Lower lobe of right lung (tissue), 2 donors: ENCODE results near the gene RAPGEF4. TPM values are rescaled to one million over a fixed set of nuclear protein-coding genes. Genes with fewer than 3 reads are reported as not detected.
A peak's percentile ranks its signal among the peaks of the same experiment; 100 is the strongest.

Experiments
- ATAC-seq, 2 donors: fragments of 200-7000 bp; cut with Tn5 transposase; one replicate each; pipeline ENCODE4 v1.9.1; 2020 to 2022; ENCODE audit warnings: mild to moderate bottlenecking in 2 of 2, moderate library complexity in 2 of 2
- DNase-seq: peaks from one replicate; pipeline ENCODE4 v3.0.0-alpha.2; 2020
- H3K27ac ChIP-seq: fragments of 200-600 bp; one replicate; pipeline ENCODE4 v1.8.0; 2022
- H3K27me3 ChIP-seq: fragments of 200-600 bp; one replicate; pipeline ENCODE4 v1.8.0; 2022; ENCODE audit warnings: low read depth
- H3K36me3 ChIP-seq: fragments of 200-600 bp; one replicate; pipeline ENCODE4 v1.8.0; 2022; ENCODE audit warnings: mild to moderate bottlenecking
- H3K4me1 ChIP-seq: fragments of 200-600 bp; one replicate; pipeline ENCODE4 v1.8.0; 2022
- H3K4me3 ChIP-seq: fragments of 200-600 bp; one replicate; pipeline ENCODE4 v1.8.0; 2022; ENCODE audit warnings: mild to moderate bottlenecking
- H3K9me3 ChIP-seq: fragments of 200-600 bp; one replicate; pipeline ENCODE4 v1.8.0; 2022
- intact Hi-C: fragments of 100-400 bp; cut with DNase I; formaldehyde crosslinking; loops from one replicate; pipeline ENCODE4 v1.11.0; 2022
- total RNA-seq: library from RNA; stranded (reverse); fragmentation: NEBNext Ultra II Directional; extraction: Animal tissue kit (Norgen Biotek cat#: 25700); gene quantifications from one replicate; pipeline ENCODE4 v1.2.1, GENCODE V29; 2021
- TF ChIP-seq, protein P1 (sequence below): fragments of 200-600 bp; IDR thresholded peaks from one replicate; pipeline ENCODE4 v1.8.0; 2022; ENCODE audit warnings: antibody characterized with exemption, mild to moderate bottlenecking
- donor health status: DM: no; HTN: yes; CAD: no; lungs with severe emphysema.

The RAPGEF4 gene
- total RNA-seq, 1 donor from 2014 or later: 14.6 TPM

- no peaks in the 10 kb centered on the region for H3K36me3 ChIP-seq
- no peak overlapping the region for H3K4me3 ChIP-seq
- H3K27me3 ChIP-seq: no peaks in the 10 kb centered on the region
- peak in 1 of 2 donors; percentile 11 for ATAC-seq
- no peak overlapping the region for H3K27ac ChIP-seq
- no peak for DNase-seq
- H3K9me3 ChIP-seq: no peaks in the 10 kb centered on the region
- intact Hi-C loops: no loop called here
- no peaks in the 10 kb centered on the region for H3K4me1 ChIP-seq
- TF ChIP-seq, protein P1, sequence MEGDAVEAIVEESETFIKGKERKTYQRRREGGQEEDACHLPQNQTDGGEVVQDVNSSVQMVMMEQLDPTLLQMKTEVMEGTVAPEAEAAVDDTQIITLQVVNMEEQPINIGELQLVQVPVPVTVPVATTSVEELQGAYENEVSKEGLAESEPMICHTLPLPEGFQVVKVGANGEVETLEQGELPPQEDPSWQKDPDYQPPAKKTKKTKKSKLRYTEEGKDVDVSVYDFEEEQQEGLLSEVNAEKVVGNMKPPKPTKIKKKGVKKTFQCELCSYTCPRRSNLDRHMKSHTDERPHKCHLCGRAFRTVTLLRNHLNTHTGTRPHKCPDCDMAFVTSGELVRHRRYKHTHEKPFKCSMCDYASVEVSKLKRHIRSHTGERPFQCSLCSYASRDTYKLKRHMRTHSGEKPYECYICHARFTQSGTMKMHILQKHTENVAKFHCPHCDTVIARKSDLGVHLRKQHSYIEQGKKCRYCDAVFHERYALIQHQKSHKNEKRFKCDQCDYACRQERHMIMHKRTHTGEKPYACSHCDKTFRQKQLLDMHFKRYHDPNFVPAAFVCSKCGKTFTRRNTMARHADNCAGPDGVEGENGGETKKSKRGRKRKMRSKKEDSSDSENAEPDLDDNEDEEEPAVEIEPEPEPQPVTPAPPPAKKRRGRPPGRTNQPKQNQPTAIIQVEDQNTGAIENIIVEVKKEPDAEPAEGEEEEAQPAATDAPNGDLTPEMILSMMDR: no peak
These were observed 22.2 kb upstream of the RAPGEF4 start for GRCh38 chr2:172713365-172713875.

DNA sequence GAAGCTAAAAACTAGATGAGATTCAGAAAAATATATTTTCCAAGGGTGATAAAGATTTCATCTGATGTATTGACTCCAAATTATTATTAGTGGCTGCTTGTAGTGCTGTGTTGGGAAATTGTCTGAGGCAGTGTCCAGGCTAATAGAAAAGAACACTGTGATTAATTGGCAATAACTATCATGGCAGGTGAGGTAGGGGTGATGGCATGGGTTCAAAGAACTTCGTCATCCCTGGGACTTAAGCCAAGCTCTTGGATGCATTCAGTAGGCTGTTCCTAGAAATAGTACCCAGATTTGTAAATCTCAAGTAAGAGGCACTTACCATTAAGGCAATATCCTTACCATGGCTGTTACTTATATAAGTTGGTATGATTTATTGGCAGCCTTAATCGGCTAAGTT, 13.2 kb upstream of the RAPGEF4 start:
- TF ChIP-seq, protein P1: no peak
- no peak for DNase-seq
- no peaks in the 10 kb centered on the region for H3K9me3 ChIP-seq

GRCh38 chr2:172723286-172723685, 12.4 kb upstream of the RAPGEF4 start:
- ATAC-seq (no peak), DNase-seq (no peak)
- TF ChIP-seq, protein P1: no peak
- Histone ChIP-seq H3K4me1 (no peaks in the 10 kb centered on the region), H3K27ac (no peak overlapping the region), H3K27me3 (no peaks in the 10 kb centered on the region), H3K36me3 (no peaks in the 10 kb centered on the region), H3K9me3 (no peaks in the 10 kb centered on the region), H3K4me3 (no peak overlapping the region)
- intact Hi-C loops: no loop called here

More for the DNA sequence above, 13.2 kb upstream of the RAPGEF4 start:
- no peaks in the 10 kb centered on the region for H3K27me3 ChIP-seq
- no peak for ATAC-seq
- no peaks in the 10 kb centered on the region for H3K4me1 ChIP-seq
- H3K4me3 ChIP-seq: no peak overlapping the region
- no peak overlapping the region for H3K27ac ChIP-seq
- H3K36me3 ChIP-seq: no peaks in the 10 kb centered on the region
- intact Hi-C loops: no loop called here

DNA sequence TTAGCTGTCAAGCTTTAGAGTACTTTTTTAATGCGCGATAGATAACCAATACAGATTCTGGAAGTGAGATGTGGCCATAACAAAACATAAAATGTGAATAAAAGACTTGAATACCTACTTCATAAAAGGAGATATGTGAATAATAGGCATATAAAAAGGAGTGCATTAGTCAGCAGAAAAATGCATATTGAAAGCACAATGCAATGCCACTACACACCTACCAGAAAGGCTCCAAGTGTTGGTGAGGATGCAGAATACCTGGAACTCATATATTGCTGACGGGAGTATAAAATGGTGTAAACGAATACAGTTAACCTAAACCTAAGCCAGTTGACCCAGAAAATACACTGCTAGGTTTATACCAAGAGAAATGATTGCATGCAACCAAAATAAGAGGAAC, 10.9 kb upstream of the RAPGEF4 start:
- H3K9me3 ChIP-seq: no peaks in the 10 kb centered on the region
- no peaks in the 10 kb centered on the region for H3K4me1 ChIP-seq
- ATAC-seq (no peak), DNase-seq (no peak)
- intact Hi-C loops: no loop called here
- H3K36me3 ChIP-seq: no peaks in the 10 kb centered on the region
- TF ChIP-seq, protein P1: no peak
- H3K27me3 ChIP-seq: no peaks in the 10 kb centered on the region
- H3K4me3 ChIP-seq: no peak overlapping the region
- H3K27ac ChIP-seq: no peak overlapping the region

DNA sequence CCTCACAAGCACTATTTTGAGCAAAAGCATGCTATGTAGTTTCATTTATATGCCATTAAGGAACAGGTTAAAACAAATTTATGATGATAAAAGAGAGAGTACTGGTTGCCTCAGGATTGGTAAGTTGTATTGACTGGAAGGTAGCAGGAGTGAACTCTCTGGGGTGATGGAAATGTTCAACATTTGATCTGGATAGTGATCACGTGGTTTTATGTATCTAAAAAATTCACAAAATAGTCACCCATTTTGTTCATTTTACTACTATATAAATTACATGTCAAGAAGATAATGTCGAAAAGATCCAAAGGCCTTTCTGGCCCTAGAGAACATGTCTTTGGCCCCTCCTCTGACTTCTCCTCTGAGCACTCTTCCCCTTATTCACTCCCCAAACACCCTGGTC, 10.4 kb upstream of the RAPGEF4 start:
- TF ChIP-seq, protein P1: no peak
- H3K36me3 ChIP-seq: no peaks in the 10 kb centered on the region
- intact Hi-C loops: no loop called here
- no peaks in the 10 kb centered on the region for H3K9me3 ChIP-seq
- no peak overlapping the region for H3K4me3 ChIP-seq
- H3K27ac ChIP-seq: no peak overlapping the region
- DNase-seq (no peak), ATAC-seq (no peak)
- H3K4me1 ChIP-seq: no peaks in the 10 kb centered on the region
- H3K27me3 ChIP-seq: no peaks in the 10 kb centered on the region

- intact Hi-C loops: no loop called here
- Histone ChIP-seq H3K4me1 (no peaks in the 10 kb centered on the region), H3K27me3 (no peaks in the 10 kb centered on the region), H3K4me3 (no peak overlapping the region), H3K36me3 (no peaks in the 10 kb centered on the region), H3K9me3 (no peaks in the 10 kb centered on the region), H3K27ac (no peak overlapping the region)
- DNase-seq (no peak), ATAC-seq (no peak)
- TF ChIP-seq, protein P1: no peak
These were observed 9.9 kb upstream of the RAPGEF4 start for GRCh38 chr2:172725746-172726145.
